ENCODE data around the gene PPP2R5C.

GRCh38 chr14:101869217-101869616, 107.7 kb downstream of the PPP2R5C start:
- TF ChIP-seq CTCF (IDR thresholded peaks at IDR 0.05) (no peak), POLR2A (IDR thresholded peaks at IDR 0.05) (no peak)

Measured in uterus (tissue), 2 donors.